ENCODE results near the gene MEIS3. TPM values are rescaled to one million over a fixed set of nuclear protein-coding genes. Genes with fewer than 3 reads are reported as not detected.

Gene MEIS3
- polyA plus RNA-seq, 1 of the 3 experiments (the other 2 are of a cell fraction): 69.8 TPM

- TF ChIP-seq SIN3A (IDR thresholded peaks at IDR 0.05; ENCODE audit: borderline replicate concordance, low read depth, low read length) (no peak), MXI1 (IDR thresholded peaks at IDR 0.05; ENCODE audit: low read depth, low read length) (no peak), MEF2A (IDR thresholded peaks at IDR 0.05; ENCODE audit: borderline replicate concordance, low read depth) (no peak), NFIC (IDR thresholded peaks at IDR 0.05; ENCODE audit: borderline replicate concordance) (no peak), FOXM1 (IDR thresholded peaks at IDR 0.05; ENCODE audit: low read depth) (no peak), TEAD4 (IDR thresholded peaks at IDR 0.05; ENCODE audit: borderline replicate concordance, insufficient read depth) (no peak), EZH2phosphoT487 (IDR thresholded peaks at IDR 0.05; ENCODE audit: borderline replicate concordance, low read depth) (no peak), CTCF (IDR thresholded peaks at IDR 0.05) (no peak), RXRA (IDR thresholded peaks at IDR 0.05; ENCODE audit: borderline replicate concordance, low read depth) (no peak), TAF1 (IDR thresholded peaks at IDR 0.05; ENCODE audit: borderline replicate concordance, low read depth, low read length) (no peak), JUND (IDR thresholded peaks at IDR 0.05) (no peak), GATA2 (CRISPR knock-in tag; IDR thresholded peaks at IDR 0.05) (no peak), ELF1 (IDR thresholded peaks at IDR 0.05) (no peak), EP300 (IDR thresholded peaks at IDR 0.05; ENCODE audit: borderline replicate concordance in 1 of 2, low read depth in 1 of 2, low read length in 1 of 2) (no peak), YY1 (IDR thresholded peaks at IDR 0.05; ENCODE audit: low read depth) (no peak), GABPA (IDR thresholded peaks at IDR 0.05; ENCODE audit: low read depth) (no peak)
- TF ChIP-seq, protein P1, sequence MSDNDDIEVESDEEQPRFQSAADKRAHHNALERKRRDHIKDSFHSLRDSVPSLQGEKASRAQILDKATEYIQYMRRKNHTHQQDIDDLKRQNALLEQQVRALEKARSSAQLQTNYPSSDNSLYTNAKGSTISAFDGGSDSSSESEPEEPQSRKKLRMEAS (IDR thresholded peaks at IDR 0.05; ENCODE audit: low read depth): no peak
- TF ChIP-seq, protein P2, sequence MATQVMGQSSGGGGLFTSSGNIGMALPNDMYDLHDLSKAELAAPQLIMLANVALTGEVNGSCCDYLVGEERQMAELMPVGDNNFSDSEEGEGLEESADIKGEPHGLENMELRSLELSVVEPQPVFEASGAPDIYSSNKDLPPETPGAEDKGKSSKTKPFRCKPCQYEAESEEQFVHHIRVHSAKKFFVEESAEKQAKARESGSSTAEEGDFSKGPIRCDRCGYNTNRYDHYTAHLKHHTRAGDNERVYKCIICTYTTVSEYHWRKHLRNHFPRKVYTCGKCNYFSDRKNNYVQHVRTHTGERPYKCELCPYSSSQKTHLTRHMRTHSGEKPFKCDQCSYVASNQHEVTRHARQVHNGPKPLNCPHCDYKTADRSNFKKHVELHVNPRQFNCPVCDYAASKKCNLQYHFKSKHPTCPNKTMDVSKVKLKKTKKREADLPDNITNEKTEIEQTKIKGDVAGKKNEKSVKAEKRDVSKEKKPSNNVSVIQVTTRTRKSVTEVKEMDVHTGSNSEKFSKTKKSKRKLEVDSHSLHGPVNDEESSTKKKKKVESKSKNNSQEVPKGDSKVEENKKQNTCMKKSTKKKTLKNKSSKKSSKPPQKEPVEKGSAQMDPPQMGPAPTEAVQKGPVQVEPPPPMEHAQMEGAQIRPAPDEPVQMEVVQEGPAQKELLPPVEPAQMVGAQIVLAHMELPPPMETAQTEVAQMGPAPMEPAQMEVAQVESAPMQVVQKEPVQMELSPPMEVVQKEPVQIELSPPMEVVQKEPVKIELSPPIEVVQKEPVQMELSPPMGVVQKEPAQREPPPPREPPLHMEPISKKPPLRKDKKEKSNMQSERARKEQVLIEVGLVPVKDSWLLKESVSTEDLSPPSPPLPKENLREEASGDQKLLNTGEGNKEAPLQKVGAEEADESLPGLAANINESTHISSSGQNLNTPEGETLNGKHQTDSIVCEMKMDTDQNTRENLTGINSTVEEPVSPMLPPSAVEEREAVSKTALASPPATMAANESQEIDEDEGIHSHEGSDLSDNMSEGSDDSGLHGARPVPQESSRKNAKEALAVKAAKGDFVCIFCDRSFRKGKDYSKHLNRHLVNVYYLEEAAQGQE (IDR thresholded peaks at IDR 0.05; ENCODE audit: low read depth, low read length): no peak
- TF ChIP-seq, protein P3, sequence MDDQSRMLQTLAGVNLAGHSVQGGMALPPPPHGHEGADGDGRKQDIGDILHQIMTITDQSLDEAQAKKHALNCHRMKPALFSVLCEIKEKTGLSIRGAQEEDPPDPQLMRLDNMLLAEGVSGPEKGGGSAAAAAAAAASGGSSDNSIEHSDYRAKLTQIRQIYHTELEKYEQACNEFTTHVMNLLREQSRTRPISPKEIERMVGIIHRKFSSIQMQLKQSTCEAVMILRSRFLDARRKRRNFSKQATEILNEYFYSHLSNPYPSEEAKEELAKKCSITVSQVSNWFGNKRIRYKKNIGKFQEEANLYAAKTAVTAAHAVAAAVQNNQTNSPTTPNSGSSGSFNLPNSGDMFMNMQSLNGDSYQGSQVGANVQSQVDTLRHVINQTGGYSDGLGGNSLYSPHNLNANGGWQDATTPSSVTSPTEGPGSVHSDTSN (IDR thresholded peaks at IDR 0.05): no peak
- TF ChIP-seq, protein P4, sequence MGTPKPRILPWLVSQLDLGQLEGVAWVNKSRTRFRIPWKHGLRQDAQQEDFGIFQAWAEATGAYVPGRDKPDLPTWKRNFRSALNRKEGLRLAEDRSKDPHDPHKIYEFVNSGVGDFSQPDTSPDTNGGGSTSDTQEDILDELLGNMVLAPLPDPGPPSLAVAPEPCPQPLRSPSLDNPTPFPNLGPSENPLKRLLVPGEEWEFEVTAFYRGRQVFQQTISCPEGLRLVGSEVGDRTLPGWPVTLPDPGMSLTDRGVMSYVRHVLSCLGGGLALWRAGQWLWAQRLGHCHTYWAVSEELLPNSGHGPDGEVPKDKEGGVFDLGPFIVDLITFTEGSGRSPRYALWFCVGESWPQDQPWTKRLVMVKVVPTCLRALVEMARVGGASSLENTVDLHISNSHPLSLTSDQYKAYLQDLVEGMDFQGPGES (IDR thresholded peaks at IDR 0.05; ENCODE audit: low read depth, low read length): no peak
- H3K36me3 ChIP-seq (replicated peaks in 1 of 2; ENCODE audit: control insufficient read depth in 1 of 2, insufficient read depth in 2 of 2, low read length in 1 of 2): no peaks in the 10 kb centered on the region
- no peak overlapping the region for H3K4me3 ChIP-seq (ENCODE audit: low read depth in 2 of 2, low read length in 1 of 2)
- H3K4me1 ChIP-seq (ENCODE audit: control insufficient read depth in 1 of 2, insufficient read depth in 2 of 2, low read depth in 1 of 2, low read length in 1 of 2): peaks cover 4 to 10% of the 10 kb centered on the region in 2 experiments; a peak in 2 of 4 replicates
- no peaks in the 10 kb centered on the region for H3K79me2 ChIP-seq (ENCODE audit: insufficient read depth)
- no peaks in the 10 kb centered on the region for H4K20me1 ChIP-seq (ENCODE audit: insufficient read depth)
- no peak overlapping the region for H2AFZ ChIP-seq (ENCODE audit: low read depth)
- no peaks in the 10 kb centered on the region for H3K27me3 ChIP-seq (ENCODE audit: insufficient read depth)
- no peaks in the 10 kb centered on the region for H3K9me2 ChIP-seq
- DNase-seq: no peak
- peaks cover 6% of the 10 kb centered on the region for H3F3A ChIP-seq (replicated peaks; ENCODE audit: insufficient read depth)
- no peaks in the 10 kb centered on the region for H3K9me3 ChIP-seq
- H3K9ac ChIP-seq: no peak overlapping the region
- ChIA-PET CTCF (interaction anchor here (0.7 to 9.3 kb wide), 10 partner anchors 15 to 274 kb away, joined by 3 to 168 read pairs (median 8); partner anchors contain the start of genes KPTN and NAPA), POLR2A (no interaction called here)
- H3K27ac ChIP-seq (ENCODE audit: low read depth in 2 of 2, low read length in 1 of 2): no peak overlapping the region
- H3K4me2 ChIP-seq: no peak overlapping the region
These were observed 13.2 kb upstream of the MEIS3 start for GRCh38 chr19:47432499-47432898.

Measured in SK-N-SH (cell line).